NT2/D1 (cell line): Measurements from ENCODE around the gene CCDC116.

Source experiments
- DNase-seq: peaks from one replicate; pipeline ENCODE4 v3.0.0-alpha.2; 2011; ENCODE audit warnings: low read depth, low spot score
- H3K27me3 ChIP-seq: 2 replicates; pipeline ENCODE4 v1.6.0; 2011; ENCODE audit warnings: mild to moderate bottlenecking; ENCODE audit not compliant: insufficient read length, insufficient read depth
- H3K36me3 ChIP-seq: 2 replicates; pipeline ENCODE4 v1.6.1; 2011; ENCODE audit warnings: mild to moderate bottlenecking, low read length, mixed read lengths; ENCODE audit not compliant: insufficient read depth, insufficient read length
- H3K4me1 ChIP-seq: 2 replicates; pipeline ENCODE4 v1.5.1; 2011; ENCODE audit not compliant: insufficient read depth, insufficient read length
- H3K4me3 ChIP-seq: 2 replicates; pipeline ENCODE4 v1.5.1; 2011; ENCODE audit warnings: low read depth; ENCODE audit not compliant: insufficient read length
- H3K9ac ChIP-seq: 2 replicates; pipeline ENCODE4 v1.6.0; 2011; ENCODE audit warnings: low read depth; ENCODE audit not compliant: insufficient read length
- H3K9me3 ChIP-seq: 2 replicates; pipeline ENCODE4 v1.5.1; 2011; ENCODE audit warnings: mild to moderate bottlenecking, low read length; ENCODE audit not compliant: insufficient read depth
- SUZ12 ChIP-seq: IDR thresholded peaks from 2 replicates; pipeline ENCODE4 v1.6.1; 2011; ENCODE audit not compliant: insufficient read length, insufficient read depth; ENCODE audit errors: extremely low read depth
- YY1 ChIP-seq: IDR thresholded peaks from 2 replicates; pipeline ENCODE4 v1.6.1; 2011; ENCODE audit not compliant: insufficient read length, insufficient read depth
- ZNF274 ChIP-seq: IDR thresholded peaks from 2 replicates; pipeline ENCODE4 v1.6.1; 2011; ENCODE audit warnings: mild to moderate bottlenecking, low read depth, low read length

Gene CCDC116

GRCh38 chr22:21683401-21683811, 50.8 kb downstream of the CCDC116 start:
- Histone ChIP-seq H3K4me3 (no peak overlapping the region), H3K9ac (no peak overlapping the region), H3K4me1 (peaks cover 3% of the 10 kb centered on the region), H3K9me3 (no peaks in the 10 kb centered on the region), H3K27me3 (no peaks in the 10 kb centered on the region), H3K36me3 (peaks cover 62% of the 10 kb centered on the region)
- TF ChIP-seq SUZ12 (no peak), YY1 (no peak), ZNF274 (no peak)
- no peak for DNase-seq

- DNase-seq: no peak
- no peaks in the 10 kb centered on the region for H3K27me3 ChIP-seq
- no peak for TF ChIP-seq YY1
- TF ChIP-seq ZNF274: no peak
- no peak for TF ChIP-seq SUZ12
- H3K9ac ChIP-seq: no peak overlapping the region
- peaks cover 3% of the 10 kb centered on the region for H3K4me1 ChIP-seq
- no peak overlapping the region for H3K4me3 ChIP-seq
- no peaks in the 10 kb centered on the region for H3K9me3 ChIP-seq
- H3K36me3 ChIP-seq: peaks cover 74% of the 10 kb centered on the region
Measured at GRCh38 chr22:21684492-21685163, 52.1 kb downstream of the CCDC116 start.

- Histone ChIP-seq H3K36me3 (peaks cover 75% of the 10 kb centered on the region), H3K27me3 (no peaks in the 10 kb centered on the region), H3K9ac (no peak overlapping the region), H3K9me3 (no peaks in the 10 kb centered on the region), H3K4me3 (no peak overlapping the region), H3K4me1 (peaks cover 3% of the 10 kb centered on the region)
- no peak for TF ChIP-seq SUZ12
- TF ChIP-seq YY1: no peak
- TF ChIP-seq ZNF274: no peak
- DNase-seq: no peak
Measured at GRCh38 chr22:21685164-21685513, 52.6 kb downstream of the CCDC116 start.

GRCh38 chr22:21686193-21686608, 53.6 kb downstream of the CCDC116 start:
- H3K9ac ChIP-seq: no peak overlapping the region
- no peak for DNase-seq
- H3K9me3 ChIP-seq: no peaks in the 10 kb centered on the region
- TF ChIP-seq YY1: no peak
- TF ChIP-seq SUZ12: no peak
- no peak for TF ChIP-seq ZNF274
- no peak overlapping the region for H3K4me3 ChIP-seq
- no peaks in the 10 kb centered on the region for H3K27me3 ChIP-seq
- H3K36me3 ChIP-seq: peaks cover 73% of the 10 kb centered on the region
- peaks cover 1% of the 10 kb centered on the region for H3K4me1 ChIP-seq
